Mesothelial cell of epicardium (in vitro differentiated cells): ENCODE data around the gene RNF149. TPM values are rescaled to one million over a fixed set of nuclear protein-coding genes. Genes with fewer than 3 reads are reported as not detected.
"Not testable (repeated sequence)": the region's sequence is repeated elsewhere in the genome, so short reads cannot be mapped to it uniquely, and the experiment has no call there.

ENCODE experiments used
- DNase-seq, 2 experiments: peaks; one replicate each; pipeline ENCODE4 v3.0.0; 2021; ENCODE audit warnings: low spot score in 2 of 2; ENCODE audit not compliant: unreplicated experiment in 2 of 2
- H3K27ac Mint-ChIP-seq: 2 replicates; pipeline ENCODE4 v1.8.0; 2021; ENCODE audit warnings: mixed read lengths
- H3K27me3 Mint-ChIP-seq: 2 replicates; pipeline ENCODE4 v1.8.0; 2021; ENCODE audit warnings: low read depth, mixed read lengths
- H3K36me3 Mint-ChIP-seq: 2 replicates; pipeline ENCODE4 v1.8.0; 2021; ENCODE audit warnings: mixed read lengths
- H3K4me1 Mint-ChIP-seq: 2 replicates; pipeline ENCODE4 v1.8.0; 2021; ENCODE audit warnings: mixed read lengths
- H3K4me3 Mint-ChIP-seq: 2 replicates; pipeline ENCODE4 v1.8.0; 2021; ENCODE audit warnings: mild to moderate bottlenecking, moderate library complexity, mixed read lengths
- H3K9me3 Mint-ChIP-seq: 2 replicates; pipeline ENCODE4 v1.8.0; 2021; ENCODE audit warnings: mixed read lengths
- total RNA-seq: library from RNA; stranded (reverse); gene quantifications from 3 replicates; pipeline ENCODE4 v1.2.1, GENCODE V29; 2021
- TF ChIP-seq, protein P1 (sequence below): fragments of 200-600 bp; sonication (generic); IDR thresholded peaks from one replicate; pipeline ENCODE4 v1.5.0; 2021; ENCODE audit warnings: antibody characterized with exemption; ENCODE audit not compliant: unreplicated experiment

The RNF149 gene
- total RNA-seq, 1 donor from 2014 or later, result 57.6 TPM

DNA sequence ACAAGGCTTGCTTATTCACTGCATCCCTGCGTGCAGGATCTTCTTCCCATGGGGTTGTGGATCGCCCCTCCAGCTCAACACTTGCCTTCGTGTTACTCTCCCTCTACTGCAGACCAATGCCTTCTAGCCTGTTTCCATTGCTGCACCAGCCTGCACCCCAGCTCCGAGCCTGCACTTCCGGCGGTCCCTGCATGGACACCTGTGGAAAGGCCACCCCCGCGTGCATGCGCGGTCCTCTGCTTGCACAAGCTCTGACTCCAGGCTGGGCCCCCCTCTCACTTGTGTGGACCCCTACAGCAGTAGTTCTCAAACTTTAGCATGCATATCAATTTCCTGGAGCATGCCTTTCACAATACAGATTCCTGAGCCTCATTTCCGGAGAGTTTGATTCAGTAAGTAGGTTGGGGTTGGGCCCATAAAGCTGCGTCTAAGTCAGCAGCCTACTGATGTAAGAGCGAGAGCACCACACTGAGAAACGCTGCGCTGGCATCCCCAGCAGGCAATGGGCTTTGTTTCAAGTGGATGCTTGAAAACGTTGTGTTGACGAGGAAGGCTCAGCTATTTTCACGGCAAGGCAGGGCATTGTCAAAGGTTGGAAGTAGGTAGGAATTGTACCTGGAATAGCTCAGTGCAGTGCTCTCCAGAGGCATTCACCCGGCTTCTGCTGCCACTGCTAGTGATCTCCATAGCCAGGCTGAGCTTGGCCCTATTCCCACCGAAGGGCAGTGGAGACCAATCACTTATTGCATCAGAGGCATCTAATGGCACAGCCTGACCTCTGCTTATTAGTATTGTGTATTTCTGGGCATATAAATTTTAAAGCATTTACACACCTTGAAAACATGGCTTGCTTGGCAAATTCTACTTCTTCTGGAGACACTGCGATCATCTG is 46.2 kb upstream of the RNF149 start:
- Mint-ChIP-seq H3K27ac (no peak overlapping the region), H3K9me3 (no peaks in the 10 kb centered on the region), H3K36me3 (no peaks in the 10 kb centered on the region), H3K27me3 (no peaks in the 10 kb centered on the region), H3K4me3 (no peak overlapping the region), H3K4me1 (peaks cover 17% of the 10 kb centered on the region)
- DNase-seq, result no peak
- TF ChIP-seq, protein P1, sequence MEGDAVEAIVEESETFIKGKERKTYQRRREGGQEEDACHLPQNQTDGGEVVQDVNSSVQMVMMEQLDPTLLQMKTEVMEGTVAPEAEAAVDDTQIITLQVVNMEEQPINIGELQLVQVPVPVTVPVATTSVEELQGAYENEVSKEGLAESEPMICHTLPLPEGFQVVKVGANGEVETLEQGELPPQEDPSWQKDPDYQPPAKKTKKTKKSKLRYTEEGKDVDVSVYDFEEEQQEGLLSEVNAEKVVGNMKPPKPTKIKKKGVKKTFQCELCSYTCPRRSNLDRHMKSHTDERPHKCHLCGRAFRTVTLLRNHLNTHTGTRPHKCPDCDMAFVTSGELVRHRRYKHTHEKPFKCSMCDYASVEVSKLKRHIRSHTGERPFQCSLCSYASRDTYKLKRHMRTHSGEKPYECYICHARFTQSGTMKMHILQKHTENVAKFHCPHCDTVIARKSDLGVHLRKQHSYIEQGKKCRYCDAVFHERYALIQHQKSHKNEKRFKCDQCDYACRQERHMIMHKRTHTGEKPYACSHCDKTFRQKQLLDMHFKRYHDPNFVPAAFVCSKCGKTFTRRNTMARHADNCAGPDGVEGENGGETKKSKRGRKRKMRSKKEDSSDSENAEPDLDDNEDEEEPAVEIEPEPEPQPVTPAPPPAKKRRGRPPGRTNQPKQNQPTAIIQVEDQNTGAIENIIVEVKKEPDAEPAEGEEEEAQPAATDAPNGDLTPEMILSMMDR, result no peak

DNA sequence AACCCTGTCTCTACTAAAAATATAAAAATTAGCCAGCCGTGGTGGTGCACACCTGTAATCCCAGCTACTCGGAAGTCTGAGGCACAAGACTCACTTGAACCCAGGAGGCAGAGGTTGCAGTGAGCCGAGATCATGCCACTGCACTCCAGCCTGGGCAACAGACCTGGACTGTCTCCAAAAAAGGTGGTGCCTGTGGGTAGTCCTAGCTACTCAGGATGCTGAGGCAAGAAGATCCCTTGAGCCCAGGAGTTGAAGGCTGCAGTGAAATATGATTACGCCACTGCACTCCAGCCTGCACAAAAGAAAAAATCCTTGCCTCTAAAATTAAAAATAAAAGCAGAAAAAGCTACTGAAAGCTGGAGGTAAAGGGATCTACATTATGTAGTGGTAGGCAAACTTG is 44.1 kb upstream of the RNF149 start:
- not testable (repeated sequence) for H3K9me3 Mint-ChIP-seq, H3K27ac Mint-ChIP-seq, H3K36me3 Mint-ChIP-seq, DNase-seq, H3K4me3 Mint-ChIP-seq, H3K27me3 Mint-ChIP-seq
- H3K4me1 Mint-ChIP-seq, result peaks cover 11% of the 10 kb centered on the region

DNA sequence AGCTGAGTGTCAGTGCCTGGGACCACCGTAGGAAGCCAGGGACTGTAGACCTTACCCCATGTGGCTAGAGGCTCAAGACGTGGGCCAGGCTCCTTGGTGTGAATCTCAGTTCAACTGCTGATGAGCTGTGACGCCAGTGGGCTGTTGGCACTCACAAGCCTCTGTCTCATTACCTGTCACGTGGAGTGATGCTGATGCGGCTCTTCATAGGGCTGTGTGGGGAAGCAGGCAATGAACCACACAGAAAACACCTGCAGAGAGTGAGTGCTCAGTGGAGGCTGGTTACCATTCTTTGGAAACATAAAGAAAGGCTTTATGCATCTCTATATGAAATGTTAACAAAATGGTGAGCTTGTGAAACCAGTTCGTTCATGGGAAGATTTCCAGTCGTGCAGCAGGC is 42.7 kb upstream of the RNF149 start:
- Mint-ChIP-seq H3K4me3 (no peak overlapping the region), H3K27me3 (no peaks in the 10 kb centered on the region), H3K4me1 (peaks cover 6% of the 10 kb centered on the region), H3K27ac (no peak overlapping the region), H3K9me3 (no peaks in the 10 kb centered on the region), H3K36me3 (no peaks in the 10 kb centered on the region)
- TF ChIP-seq, protein P1, result no peak
- no peak for DNase-seq

DNA sequence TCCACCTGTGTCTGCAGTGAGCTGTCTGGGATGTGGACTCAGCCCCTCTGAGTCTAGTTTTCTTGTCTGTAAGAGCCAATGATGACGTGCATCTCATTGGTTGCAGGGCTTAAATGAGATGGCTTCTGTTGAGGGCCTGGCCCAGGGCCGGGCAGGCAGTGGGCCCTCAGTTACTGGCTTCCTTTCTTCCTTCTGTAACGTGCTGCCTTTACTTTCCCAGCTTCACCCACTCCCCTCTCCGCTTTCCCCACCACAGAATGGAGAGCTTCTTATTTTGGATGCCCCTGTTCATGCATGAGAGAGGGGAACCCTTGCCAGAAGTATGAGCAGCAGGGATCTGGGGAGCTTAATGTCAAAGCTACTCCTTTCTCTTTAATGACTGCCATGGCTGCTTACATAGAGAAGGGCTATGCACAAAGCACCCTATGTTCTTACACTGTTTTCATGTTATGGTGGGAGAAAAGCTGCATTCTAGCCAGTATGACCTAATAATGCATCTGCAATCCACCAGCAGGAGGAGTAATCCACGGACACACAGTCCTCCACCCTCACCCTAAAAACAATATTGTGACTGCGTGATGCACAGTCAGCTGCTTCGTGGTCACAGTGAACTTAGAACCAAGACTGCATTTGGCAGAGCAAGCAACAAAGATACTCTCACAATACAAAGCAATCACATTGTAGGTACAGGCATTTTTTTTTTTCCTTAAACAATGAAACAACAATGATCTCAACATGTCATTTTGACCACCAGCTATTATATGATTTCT is 41.6 kb upstream of the RNF149 start:
- Mint-ChIP-seq H3K27ac (no peak overlapping the region), H3K36me3 (no peaks in the 10 kb centered on the region), H3K4me3 (no peak overlapping the region), H3K27me3 (no peaks in the 10 kb centered on the region), H3K4me1 (no peaks in the 10 kb centered on the region), H3K9me3 (no peaks in the 10 kb centered on the region)
- TF ChIP-seq, protein P1, result no peak
- no peak for DNase-seq

DNA sequence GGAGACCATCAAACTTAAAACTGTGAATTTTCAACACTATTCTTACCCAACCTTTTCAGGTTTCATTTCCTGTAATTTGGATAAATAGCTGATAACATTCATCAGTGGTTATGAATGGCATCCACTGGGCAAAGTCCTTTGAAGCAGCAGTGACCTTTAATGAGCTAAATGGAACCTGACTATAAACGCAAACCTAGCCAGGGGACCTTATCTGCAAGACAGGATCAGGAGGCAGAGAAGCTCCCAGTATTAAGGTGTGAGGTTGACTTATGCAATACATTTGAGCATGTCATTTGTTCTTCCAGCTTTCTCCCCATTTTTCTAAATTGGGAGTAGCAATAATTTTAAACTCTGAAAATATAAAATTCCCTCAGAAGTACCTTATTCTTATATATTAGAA is 40.4 kb upstream of the RNF149 start:
- TF ChIP-seq, protein P1, result no peak
- H3K4me3 Mint-ChIP-seq, result no peak overlapping the region
- no peaks in the 10 kb centered on the region for H3K36me3 Mint-ChIP-seq
- H3K27me3 Mint-ChIP-seq, result no peaks in the 10 kb centered on the region
- H3K27ac Mint-ChIP-seq, result no peak overlapping the region
- DNase-seq, result no peak
- H3K4me1 Mint-ChIP-seq, result no peaks in the 10 kb centered on the region
- no peaks in the 10 kb centered on the region for H3K9me3 Mint-ChIP-seq

DNA sequence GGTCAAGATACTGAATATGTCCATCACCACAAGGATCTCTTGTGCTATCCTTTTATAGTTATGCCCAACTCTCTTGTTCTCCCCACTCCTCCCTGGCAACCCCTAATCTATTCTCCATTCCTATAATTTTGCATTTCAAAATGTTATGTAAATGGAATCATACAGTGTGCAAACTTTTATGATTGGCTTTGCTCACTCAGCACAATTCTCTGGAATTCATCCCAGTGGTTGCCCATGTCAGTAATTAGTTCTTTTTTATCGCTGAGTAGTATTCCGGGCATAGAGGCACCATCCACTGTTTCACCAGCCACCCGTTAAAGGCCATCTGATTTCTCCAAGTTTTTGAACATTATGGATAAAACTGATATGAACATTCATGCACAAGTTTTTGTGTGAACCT is 38.4 kb upstream of the RNF149 start:
- DNase-seq, result no peak
- TF ChIP-seq, protein P1, result no peak

More for the DNA sequence above, 38.4 kb upstream of the RNF149 start:
- H3K4me1 Mint-ChIP-seq, result peaks cover 4% of the 10 kb centered on the region
- H3K36me3 Mint-ChIP-seq, result no peaks in the 10 kb centered on the region
- no peaks in the 10 kb centered on the region for H3K9me3 Mint-ChIP-seq
- no peak overlapping the region for H3K4me3 Mint-ChIP-seq
- H3K27me3 Mint-ChIP-seq, result no peaks in the 10 kb centered on the region
- H3K27ac Mint-ChIP-seq, result no peak overlapping the region
